ENCODE measurements around the gene PRKCSH.

Gene PRKCSH

DNA sequence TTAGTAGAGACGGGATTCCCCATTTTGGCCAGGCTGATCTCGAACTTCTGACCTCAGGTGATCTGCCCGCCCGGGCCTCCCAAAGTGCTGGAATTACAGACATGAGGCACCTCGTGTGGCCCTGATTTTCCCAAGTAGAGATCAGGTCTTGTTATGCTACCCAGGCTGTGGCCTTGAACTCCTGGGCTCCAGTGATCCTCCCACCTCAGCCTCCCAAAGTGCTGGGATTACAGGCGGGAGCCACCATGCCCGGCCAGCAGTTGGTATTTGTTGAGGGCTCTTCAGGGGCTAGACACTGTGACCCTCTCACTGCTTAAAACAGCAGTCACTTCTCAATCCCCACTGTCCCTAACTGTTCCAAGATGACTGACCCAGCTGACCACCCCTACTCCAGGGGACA is 53.9 kb downstream of the PRKCSH start:
- TF ChIP-seq, protein P1, sequence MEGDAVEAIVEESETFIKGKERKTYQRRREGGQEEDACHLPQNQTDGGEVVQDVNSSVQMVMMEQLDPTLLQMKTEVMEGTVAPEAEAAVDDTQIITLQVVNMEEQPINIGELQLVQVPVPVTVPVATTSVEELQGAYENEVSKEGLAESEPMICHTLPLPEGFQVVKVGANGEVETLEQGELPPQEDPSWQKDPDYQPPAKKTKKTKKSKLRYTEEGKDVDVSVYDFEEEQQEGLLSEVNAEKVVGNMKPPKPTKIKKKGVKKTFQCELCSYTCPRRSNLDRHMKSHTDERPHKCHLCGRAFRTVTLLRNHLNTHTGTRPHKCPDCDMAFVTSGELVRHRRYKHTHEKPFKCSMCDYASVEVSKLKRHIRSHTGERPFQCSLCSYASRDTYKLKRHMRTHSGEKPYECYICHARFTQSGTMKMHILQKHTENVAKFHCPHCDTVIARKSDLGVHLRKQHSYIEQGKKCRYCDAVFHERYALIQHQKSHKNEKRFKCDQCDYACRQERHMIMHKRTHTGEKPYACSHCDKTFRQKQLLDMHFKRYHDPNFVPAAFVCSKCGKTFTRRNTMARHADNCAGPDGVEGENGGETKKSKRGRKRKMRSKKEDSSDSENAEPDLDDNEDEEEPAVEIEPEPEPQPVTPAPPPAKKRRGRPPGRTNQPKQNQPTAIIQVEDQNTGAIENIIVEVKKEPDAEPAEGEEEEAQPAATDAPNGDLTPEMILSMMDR (IDR thresholded peaks at IDR 0.05; ENCODE audit: insufficient read depth, low read length, poor library complexity, severe bottlenecking) = no peak
- no peak for DNase-seq (ENCODE audit: extremely low read depth, insufficient read length)
- H3K4me3 ChIP-seq (replicated peaks; ENCODE audit: low read depth, low read length) = no peak overlapping the region
- no peaks in the 10 kb centered on the region for H3K27me3 ChIP-seq (replicated peaks; ENCODE audit: control insufficient read depth, insufficient read depth, low read length)
- H3K36me3 ChIP-seq (ENCODE audit: control insufficient read depth, insufficient read depth, low read length) = peaks cover 3% of the 10 kb centered on the region

DNA sequence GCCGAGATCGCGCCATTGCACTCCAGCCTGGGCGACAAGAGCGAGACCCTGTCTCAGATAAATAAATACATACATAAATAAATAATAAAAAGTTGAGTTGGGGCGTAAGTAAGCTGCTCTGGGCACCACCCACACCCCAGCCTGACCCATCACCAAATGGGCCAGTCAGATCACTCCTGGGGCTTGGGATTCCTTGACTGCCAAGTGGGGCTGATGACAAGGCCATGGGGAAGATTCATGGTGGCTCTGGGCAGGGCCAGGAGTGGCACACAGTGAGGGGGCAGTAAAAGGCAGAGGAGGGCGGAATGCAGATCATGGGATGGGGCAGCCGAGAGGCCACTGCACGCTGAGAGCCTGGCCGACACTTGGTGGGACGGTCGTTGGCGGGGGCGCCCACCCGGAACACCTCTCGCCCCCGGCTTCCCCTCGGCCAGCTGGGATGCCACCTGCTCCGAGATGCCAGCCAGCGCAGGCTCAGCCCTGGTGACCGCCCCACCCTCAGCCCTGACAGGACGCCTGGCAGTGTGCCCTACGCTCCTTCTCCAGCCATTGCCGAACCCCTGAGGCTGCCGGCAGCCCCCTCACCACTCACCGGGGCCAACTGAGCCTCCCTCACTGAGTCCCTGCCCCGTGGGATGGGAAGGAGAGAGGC is 59.3 kb downstream of the PRKCSH start:
- no peak for DNase-seq (ENCODE audit: extremely low read depth, insufficient read length)
- Histone ChIP-seq H3K36me3 (ENCODE audit: control insufficient read depth, insufficient read depth, low read length) (peaks cover 13% of the 10 kb centered on the region), H3K27me3 (replicated peaks; ENCODE audit: control insufficient read depth, insufficient read depth, low read length) (no peaks in the 10 kb centered on the region), H3K4me3 (replicated peaks; ENCODE audit: low read depth, low read length) (no peak overlapping the region)
- TF ChIP-seq, protein P1 (IDR thresholded peaks at IDR 0.05; ENCODE audit: insufficient read depth, low read length, poor library complexity, severe bottlenecking) = no peak

DNA sequence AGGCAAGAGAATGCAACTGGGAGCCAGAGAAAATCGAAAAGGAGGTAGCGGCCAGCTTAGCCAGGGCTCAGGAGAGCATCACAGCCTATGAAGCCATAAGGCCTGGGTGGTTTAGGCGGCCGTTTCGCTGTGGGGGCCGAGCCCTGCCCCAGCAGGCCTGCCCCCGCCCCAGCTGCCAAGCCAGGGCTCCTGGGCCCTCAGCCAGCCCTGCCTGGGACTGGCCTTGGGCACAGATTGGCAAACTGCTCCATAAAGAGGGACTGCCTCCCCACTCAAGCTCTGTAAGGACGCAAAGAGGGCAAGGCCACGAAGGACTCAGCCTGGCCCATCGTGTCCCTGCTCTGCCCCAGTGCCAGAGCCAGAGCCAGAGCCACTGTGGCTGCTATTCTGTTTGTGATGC is 60.0 kb downstream of the PRKCSH start:
- H3K36me3 ChIP-seq (ENCODE audit: control insufficient read depth, insufficient read depth, low read length) = peaks cover 13% of the 10 kb centered on the region
- DNase-seq (ENCODE audit: extremely low read depth, insufficient read length) = no peak
- H3K4me3 ChIP-seq (replicated peaks; ENCODE audit: low read depth, low read length) = no peak overlapping the region
- no peaks in the 10 kb centered on the region for H3K27me3 ChIP-seq (replicated peaks; ENCODE audit: control insufficient read depth, insufficient read depth, low read length)
- TF ChIP-seq, protein P1 (IDR thresholded peaks at IDR 0.05; ENCODE audit: insufficient read depth, low read length, poor library complexity, severe bottlenecking) = no peak

DNA sequence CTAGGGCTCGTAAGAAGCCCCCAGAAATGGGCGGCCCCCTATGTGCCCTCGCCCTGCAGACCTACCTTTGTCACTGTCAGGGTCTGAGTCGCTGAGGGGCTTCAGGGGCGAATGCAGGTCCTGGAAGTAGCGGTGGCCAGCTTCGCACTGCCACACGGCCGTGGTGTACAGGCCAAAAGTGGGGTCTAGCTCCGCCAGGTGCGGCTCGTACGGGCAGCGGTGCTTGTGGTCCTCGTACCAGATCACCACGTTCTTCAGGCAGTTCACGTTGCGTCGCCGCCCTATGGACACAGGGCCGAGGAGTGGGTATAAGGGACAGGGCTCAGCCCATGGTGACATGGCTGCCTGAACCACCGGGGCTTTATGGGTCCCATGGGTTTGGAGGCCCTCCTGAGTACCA is 60.5 kb downstream of the PRKCSH start:
- DNase-seq (ENCODE audit: extremely low read depth, insufficient read length) = no peak
- H3K4me3 ChIP-seq (replicated peaks; ENCODE audit: low read depth, low read length) = no peak overlapping the region
- TF ChIP-seq, protein P1 (IDR thresholded peaks at IDR 0.05; ENCODE audit: insufficient read depth, low read length, poor library complexity, severe bottlenecking) = no peak
- peaks cover 13% of the 10 kb centered on the region for H3K36me3 ChIP-seq (ENCODE audit: control insufficient read depth, insufficient read depth, low read length)
- H3K27me3 ChIP-seq (replicated peaks; ENCODE audit: control insufficient read depth, insufficient read depth, low read length) = no peaks in the 10 kb centered on the region

DNA sequence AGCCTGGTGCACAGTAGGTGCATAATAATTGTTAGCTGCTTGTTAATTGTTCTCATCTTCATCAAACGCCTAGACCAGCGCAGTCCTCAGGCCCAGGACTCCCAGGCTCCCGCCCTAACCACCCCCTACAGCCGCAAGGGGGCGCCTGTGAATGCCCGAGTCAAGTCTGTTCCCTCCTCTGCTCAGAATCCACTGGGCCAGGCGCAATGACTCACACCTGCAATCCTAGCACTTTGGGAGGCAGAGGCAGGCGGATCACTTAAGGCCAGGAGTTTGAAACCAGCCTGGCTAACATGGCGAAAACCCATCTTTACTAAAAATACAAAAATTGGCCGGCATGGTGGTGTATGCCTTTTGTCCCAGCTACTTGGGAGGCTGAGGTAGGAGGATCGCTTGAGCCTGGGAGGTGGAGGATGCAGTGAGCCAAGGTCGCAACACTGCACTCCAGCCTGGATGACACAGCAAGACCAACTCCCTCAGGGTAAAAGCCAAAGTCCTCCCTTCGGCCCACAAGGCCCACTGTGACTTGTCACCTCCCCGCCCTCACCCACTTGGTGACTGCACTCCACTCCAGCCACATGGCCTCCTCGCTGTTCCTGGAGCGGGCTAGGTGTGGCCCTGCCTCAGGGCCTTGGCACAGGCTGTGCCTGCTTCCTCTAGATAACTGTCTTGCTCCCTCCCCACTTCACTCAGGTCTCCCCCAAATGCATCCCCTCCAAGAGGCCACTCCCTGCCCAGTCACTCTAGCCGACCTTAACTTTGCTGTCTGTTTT is 61.1 kb downstream of the PRKCSH start:
- peak; percentile 56 for DNase-seq (ENCODE audit: extremely low read depth, insufficient read length)
- TF ChIP-seq, protein P1 (IDR thresholded peaks at IDR 0.05; ENCODE audit: insufficient read depth, low read length, poor library complexity, severe bottlenecking) = peak; percentile 87
- Histone ChIP-seq H3K4me3 (replicated peaks; ENCODE audit: low read depth, low read length) (no peak overlapping the region), H3K36me3 (ENCODE audit: control insufficient read depth, insufficient read depth, low read length) (peaks cover 13% of the 10 kb centered on the region), H3K27me3 (replicated peaks; ENCODE audit: control insufficient read depth, insufficient read depth, low read length) (no peaks in the 10 kb centered on the region)

Data from GM06990 (cell line).